Right atrium auricular region (tissue), 2 donors: ENCODE data around the gene HECTD1. TPM values are rescaled to one million over a fixed set of nuclear protein-coding genes. Genes with fewer than 3 reads are reported as not detected.

ENCODE experiments used
- DNase-seq: peaks from one replicate; pipeline ENCODE4 v3.0.0-alpha.2; 2019; ENCODE audit warnings: low spot score
- H3K27ac ChIP-seq, 2 donors: fragments of 200-600 bp; sonication (generic); 1 replicate in 1 of 2; 2 replicates in 1 of 2; pipeline ENCODE4 v1.5.1; 2016 to 2019
- H3K27me3 ChIP-seq, 2 donors: fragments of 200-600 bp; sonication (generic); one replicate each; pipeline versions ENCODE4 v1.5.1 to v1.6.0; 2017 to 2019
- H3K36me3 ChIP-seq: fragments of 200-600 bp; sonication (generic); one replicate; pipeline ENCODE4 v1.5.1; 2016
- H3K4me1 ChIP-seq, 2 donors: fragments of 200-600 bp; sonication (generic); one replicate each; pipeline versions ENCODE4 v1.5.1 to v1.6.0; 2017 to 2019
- H3K4me3 ChIP-seq, 2 donors: fragments of 200-600 bp; sonication (generic); 1 replicate in 1 of 2; 2 replicates in 1 of 2; pipeline ENCODE4 v1.5.1; 2017 to 2019; ENCODE audit warnings: mild to moderate bottlenecking in 1 of 2, moderate library complexity in 1 of 2
- H3K9me3 ChIP-seq, 2 donors: fragments of 200-600 bp; sonication (generic); one replicate each; pipeline ENCODE4 v1.5.1; 2019
- total RNA-seq, 2 donors: library from RNA; depleted of rRNA; stranded (reverse); fragments of >200 nt; gene quantifications; one replicate each; pipeline ENCODE4 v1.1.0, GENCODE V29; 2016
- TF ChIP-seq, protein P1 (sequence below), 2 donors: fragments of 200-600 bp; sonication (generic); IDR thresholded peaks; one replicate each; pipeline ENCODE4 v1.5.1; 2019; ENCODE audit warnings: antibody characterized with exemption in 2 of 2

HECTD1 gene
- total RNA-seq, 2 donors from 2014 or later = 130 to 145 TPM

DNA sequence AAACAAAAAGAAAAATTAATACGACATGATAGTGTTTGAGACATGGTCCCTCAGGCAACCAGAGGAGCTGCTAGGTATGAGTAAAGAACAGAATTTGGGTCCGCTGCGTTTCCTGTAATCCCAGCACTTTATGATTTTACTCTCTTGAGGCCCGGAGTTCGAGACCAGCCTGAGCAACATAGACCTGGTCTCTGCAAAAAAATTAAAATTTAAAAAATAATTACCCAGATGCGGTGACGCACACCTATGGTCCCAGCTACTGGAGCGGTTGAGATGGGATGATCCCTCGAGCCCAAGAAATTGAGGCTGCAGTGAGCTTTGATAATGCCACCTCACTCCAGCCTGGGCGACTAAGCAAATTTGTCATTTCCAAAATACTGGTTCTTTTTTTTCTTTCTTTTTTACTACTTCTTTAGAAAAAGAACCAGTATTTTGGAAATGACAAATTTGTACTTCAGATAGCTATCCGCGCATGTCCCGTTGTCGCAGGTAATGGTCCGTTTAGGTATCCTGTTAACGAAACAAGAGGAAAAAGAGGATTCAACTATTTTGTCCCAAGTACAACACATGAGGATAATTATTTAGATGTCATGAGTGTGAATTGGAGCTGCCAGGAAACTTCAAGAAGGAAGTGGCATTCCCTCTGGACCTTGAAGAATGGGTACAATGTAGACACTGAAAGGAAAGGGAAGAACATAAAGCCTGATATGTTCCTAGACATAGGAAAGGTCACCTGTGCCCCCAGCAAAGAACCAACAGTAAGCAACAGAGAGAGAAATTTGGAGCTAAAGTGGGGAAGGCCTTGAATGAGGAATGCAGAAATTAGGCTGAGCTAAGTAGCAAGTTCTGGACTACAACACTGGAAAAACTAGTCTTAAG is 1.2 kb upstream of the HECTD1 start:
- peak overlapping the region; percentile 65 to 88 for H3K4me3 ChIP-seq
- peak overlapping the region; percentile 98 to 100 for H3K27ac ChIP-seq
- H3K36me3 ChIP-seq = peaks cover 5% of the 10 kb centered on the region
- peaks cover 0 to 25% of the 10 kb centered on the region in 2 donors for H3K4me1 ChIP-seq
- TF ChIP-seq, protein P1, sequence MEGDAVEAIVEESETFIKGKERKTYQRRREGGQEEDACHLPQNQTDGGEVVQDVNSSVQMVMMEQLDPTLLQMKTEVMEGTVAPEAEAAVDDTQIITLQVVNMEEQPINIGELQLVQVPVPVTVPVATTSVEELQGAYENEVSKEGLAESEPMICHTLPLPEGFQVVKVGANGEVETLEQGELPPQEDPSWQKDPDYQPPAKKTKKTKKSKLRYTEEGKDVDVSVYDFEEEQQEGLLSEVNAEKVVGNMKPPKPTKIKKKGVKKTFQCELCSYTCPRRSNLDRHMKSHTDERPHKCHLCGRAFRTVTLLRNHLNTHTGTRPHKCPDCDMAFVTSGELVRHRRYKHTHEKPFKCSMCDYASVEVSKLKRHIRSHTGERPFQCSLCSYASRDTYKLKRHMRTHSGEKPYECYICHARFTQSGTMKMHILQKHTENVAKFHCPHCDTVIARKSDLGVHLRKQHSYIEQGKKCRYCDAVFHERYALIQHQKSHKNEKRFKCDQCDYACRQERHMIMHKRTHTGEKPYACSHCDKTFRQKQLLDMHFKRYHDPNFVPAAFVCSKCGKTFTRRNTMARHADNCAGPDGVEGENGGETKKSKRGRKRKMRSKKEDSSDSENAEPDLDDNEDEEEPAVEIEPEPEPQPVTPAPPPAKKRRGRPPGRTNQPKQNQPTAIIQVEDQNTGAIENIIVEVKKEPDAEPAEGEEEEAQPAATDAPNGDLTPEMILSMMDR (IDR thresholded peaks at IDR 0.05) = no peak
- no peak for DNase-seq
- H3K9me3 ChIP-seq = no peaks in the 10 kb centered on the region
- H3K27me3 ChIP-seq = no peaks in the 10 kb centered on the region

DNA sequence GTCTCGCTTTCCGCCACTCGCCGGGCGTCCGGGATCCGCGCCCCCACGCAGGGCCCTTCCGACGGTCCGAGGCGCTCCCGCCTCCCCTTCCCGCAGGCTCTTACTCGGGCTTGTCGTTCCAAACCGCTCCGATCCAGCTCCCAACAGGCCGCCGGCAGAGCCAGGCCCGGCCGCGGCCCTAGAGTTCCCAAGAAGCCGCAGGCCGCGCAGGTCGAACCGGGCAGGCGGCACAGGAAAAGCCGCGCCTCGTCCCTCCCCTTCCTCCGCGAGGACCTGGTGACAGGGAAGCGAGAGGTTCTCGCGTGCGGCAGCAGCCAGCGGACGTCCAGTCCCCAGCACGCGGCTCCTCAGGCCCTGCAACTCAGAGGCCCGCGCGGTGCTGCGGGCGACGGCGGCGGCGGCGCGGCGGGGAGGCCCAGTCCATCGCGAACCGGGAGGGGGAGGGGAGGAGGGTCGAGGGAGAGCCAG is 272 bp downstream of the HECTD1 start:
- Histone ChIP-seq H3K4me1 (peaks cover 0 to 25% of the 10 kb centered on the region in 2 donors), H3K27me3 (no peaks in the 10 kb centered on the region), H3K9me3 (no peaks in the 10 kb centered on the region), H3K4me3 (peak overlapping the region; percentile 65 to 88), H3K36me3 (peaks cover 8% of the 10 kb centered on the region), H3K27ac (peak overlapping the region; percentile 98 to 100)
- DNase-seq = peak; percentile 76
- TF ChIP-seq, protein P1 (IDR thresholded peaks at IDR 0.05) = no peak

DNA sequence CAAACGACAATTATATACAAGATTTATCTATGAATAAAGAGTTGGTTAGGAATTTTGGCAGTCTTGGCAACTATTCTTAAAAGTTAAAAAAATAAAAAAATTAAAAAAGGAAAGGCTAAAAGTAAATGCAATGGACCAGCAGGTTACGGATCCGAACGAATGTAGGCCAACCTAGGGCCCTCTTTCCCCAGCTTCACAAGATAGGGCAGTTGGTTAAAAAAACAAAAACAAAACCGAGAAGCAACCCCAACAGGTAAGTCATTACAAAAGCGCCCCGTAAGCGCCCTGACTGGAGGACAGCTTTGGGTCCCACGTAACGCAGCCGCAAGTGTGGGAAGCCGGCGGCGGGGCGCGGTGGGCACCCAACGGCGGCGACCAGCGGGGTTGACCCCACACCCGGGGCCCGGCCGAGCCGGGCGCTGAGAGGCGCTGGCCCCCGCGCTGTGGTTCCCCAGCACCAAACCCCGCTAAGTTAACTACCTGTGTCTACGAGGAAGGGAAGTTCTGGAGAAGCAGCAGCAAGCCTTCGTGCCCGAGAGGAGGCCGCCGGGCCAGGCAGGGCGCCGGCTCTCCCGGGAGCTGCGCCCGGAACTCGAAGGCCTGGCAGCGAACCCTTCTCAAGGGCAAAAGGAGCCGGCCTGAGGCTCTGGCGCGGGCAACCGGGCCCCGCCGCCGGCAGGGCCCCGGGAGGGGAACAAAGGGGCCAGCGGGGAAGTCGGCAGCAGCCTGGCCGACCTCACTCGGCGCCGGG is 882 bp downstream of the HECTD1 start:
- Histone ChIP-seq H3K4me3 (peak overlapping the region; percentile 65 to 88), H3K27ac (peak overlapping the region; percentile 98 to 100), H3K27me3 (no peaks in the 10 kb centered on the region), H3K36me3 (peaks cover 8% of the 10 kb centered on the region), H3K4me1 (peaks cover 0 to 25% of the 10 kb centered on the region in 2 donors), H3K9me3 (no peaks in the 10 kb centered on the region)
- no peak for DNase-seq
- TF ChIP-seq, protein P1 (IDR thresholded peaks at IDR 0.05) = no peak

DNA sequence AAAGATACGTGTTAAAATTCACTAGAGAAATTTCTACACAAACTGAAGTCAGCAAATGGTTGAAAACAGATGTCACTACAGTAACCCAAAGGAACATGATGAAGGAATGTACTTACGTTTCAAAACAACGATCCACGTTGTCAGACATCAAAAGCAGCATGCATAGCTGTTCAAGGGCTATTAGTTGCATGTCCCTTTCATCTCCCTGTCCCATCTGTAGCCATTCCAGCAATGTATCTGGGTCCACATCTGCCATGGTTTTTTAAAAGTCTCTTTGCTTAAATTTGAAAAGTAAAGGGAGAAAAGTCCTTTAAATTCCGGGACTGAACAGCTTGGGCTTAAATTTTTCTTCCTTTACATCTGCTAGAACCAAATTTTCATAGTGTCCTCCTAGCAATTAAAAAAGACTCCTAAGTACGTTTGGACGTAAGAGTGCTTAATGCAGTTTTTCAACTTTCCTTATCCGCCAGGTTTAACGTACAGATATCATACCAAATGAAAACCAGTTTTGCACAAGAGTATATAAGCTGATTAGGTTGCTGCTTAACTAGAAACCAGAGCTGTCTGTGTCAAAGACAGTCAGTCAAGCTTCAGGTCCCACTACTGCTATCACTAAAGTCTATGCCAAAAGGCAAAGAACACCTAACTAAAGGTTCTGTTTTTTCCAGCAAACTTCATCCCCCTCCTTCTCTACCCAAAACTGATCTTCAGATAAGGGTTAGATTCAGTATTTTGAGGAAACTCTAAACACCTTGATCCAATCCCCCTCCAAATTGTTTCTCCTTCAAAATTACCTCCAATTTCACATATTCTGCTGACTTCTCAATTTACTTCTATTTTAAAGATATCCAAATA is 1.7 kb downstream of the HECTD1 start:
- H3K4me1 ChIP-seq = peaks cover 0 to 25% of the 10 kb centered on the region in 2 donors
- peak overlapping the region; percentile 65 to 88 for H3K4me3 ChIP-seq
- no peaks in the 10 kb centered on the region for H3K27me3 ChIP-seq
- H3K9me3 ChIP-seq = no peaks in the 10 kb centered on the region
- DNase-seq = no peak
- H3K27ac ChIP-seq = peak overlapping the region; percentile 98 to 100
- peaks cover 8% of the 10 kb centered on the region for H3K36me3 ChIP-seq
- TF ChIP-seq, protein P1 (IDR thresholded peaks at IDR 0.05) = no peak
